Measurements from ENCODE around the gene NPR3.
A peak's percentile ranks its signal among the peaks of the same experiment; 100 is the strongest.
"Not testable (repeated sequence)": the region's sequence is repeated elsewhere in the genome, so short reads cannot be mapped to it uniquely, and the experiment has no call there.

The NPR3 gene

DNA sequence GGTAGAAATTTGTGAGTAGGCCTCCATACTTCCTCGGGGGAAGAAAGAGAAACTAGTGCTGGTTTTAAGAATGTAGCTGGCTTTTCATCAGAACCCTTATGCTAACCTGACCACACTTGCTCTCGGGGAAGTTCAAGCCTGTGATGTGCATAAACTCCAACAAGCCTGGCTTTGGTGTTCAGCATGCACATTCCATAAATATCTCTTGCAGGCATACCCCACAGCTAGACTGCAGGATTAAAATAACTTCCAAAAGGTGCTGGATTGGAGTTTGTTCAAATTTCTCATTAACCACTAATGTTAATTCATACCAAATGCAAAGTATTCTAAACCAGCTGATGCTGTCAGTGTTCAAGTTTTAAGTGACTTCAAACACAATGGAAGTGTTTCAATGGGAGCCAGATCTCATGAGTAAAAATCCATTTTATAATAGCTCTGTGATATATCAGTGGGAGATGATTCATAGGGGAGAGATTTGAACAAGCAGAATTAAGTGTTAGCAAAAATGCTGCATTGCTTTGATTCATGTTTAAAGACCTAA lies 79.4 kb downstream of the NPR3 start:
- no peak for DNase-seq (ENCODE audit: low read depth)
- TF ChIP-seq, protein P1, sequence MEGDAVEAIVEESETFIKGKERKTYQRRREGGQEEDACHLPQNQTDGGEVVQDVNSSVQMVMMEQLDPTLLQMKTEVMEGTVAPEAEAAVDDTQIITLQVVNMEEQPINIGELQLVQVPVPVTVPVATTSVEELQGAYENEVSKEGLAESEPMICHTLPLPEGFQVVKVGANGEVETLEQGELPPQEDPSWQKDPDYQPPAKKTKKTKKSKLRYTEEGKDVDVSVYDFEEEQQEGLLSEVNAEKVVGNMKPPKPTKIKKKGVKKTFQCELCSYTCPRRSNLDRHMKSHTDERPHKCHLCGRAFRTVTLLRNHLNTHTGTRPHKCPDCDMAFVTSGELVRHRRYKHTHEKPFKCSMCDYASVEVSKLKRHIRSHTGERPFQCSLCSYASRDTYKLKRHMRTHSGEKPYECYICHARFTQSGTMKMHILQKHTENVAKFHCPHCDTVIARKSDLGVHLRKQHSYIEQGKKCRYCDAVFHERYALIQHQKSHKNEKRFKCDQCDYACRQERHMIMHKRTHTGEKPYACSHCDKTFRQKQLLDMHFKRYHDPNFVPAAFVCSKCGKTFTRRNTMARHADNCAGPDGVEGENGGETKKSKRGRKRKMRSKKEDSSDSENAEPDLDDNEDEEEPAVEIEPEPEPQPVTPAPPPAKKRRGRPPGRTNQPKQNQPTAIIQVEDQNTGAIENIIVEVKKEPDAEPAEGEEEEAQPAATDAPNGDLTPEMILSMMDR (conservative IDR thresholded peaks at IDR 0.05; ENCODE audit: control insufficient read depth, insufficient read depth, low read depth, low read length) = no peak
- H3K4me3 ChIP-seq (ENCODE audit: control insufficient read depth, low read depth, low read length) = no peak overlapping the region

DNA sequence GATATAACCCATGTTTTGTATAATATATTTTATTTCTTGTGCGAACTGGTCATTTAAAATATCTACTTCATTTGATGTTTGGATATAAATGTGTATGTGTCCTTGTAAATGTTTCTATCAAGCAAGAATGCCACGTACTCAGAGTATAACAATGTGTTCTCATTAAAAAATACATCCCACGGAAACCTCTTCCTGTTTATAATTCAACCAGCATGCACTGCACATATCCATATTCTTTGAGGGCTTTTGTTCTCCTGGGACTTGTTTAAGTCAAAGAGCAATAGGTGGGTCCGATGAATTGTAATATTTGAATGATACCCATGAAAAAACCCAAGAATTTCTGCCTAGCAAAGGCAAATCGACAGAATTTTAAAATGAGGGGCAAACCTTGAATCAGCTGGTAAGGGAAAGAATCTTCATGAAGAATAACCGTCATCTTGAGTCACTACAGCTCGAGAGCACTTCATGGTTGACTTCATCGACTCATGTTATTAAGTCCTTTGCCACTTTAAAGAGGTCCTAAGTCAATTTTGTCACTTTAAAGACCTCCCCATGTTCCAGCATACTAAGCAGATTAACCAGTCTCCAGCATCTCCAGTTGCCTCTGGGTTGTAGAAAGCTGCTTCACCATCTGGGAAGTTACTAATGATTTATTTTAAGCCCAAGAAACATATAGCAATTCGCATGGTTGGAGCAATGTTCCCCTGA lies 80.6 kb downstream of the NPR3 start:
- TF ChIP-seq, protein P1 (conservative IDR thresholded peaks at IDR 0.05; ENCODE audit: control insufficient read depth, insufficient read depth, low read depth, low read length) = no peak
- DNase-seq (ENCODE audit: low read depth) = no peak
- no peak overlapping the region for H3K4me3 ChIP-seq (ENCODE audit: control insufficient read depth, low read depth, low read length)

DNA sequence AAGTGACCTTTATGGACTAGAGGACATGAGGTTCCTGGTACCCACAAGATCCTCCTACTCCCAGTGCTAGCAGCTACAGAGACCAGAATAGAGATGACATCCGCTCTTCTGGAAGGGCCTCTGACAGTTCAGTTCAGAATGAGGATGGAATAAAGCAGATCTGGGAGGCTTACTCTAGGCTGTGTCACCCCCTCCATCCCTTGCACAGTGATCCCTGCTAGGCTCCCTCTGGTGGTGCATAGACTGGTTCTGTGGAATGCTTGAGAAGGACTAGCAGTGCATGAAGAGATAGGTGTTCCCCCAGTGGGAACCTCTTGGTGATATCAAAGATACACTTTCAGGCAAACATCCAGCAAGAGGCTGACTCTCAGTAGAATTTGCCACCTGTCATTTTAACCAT lies 83.0 kb downstream of the NPR3 start:
- TF ChIP-seq, protein P1 (conservative IDR thresholded peaks at IDR 0.05; ENCODE audit: control insufficient read depth, insufficient read depth, low read depth, low read length) = peak; percentile 49
- DNase-seq (ENCODE audit: low read depth) = peak; percentile 54

DNA sequence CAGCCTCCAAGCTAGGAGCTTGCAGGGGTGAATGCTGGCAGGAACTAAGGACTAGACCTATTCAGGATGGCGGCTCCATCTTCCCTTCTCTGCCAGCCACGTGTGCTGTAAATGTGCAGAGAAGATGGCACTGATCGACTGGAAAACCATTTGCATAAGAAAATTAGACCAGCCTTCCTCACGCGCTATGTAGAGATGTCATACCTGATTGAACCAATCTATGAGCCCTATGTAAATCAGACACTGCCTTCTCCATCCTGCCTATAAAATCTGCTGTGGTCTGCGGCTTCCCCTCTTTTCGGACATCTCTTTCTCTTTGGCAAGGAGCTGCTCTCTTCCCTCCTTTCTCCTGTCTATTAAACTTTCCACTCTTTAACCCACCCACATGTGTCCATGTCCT lies 91.6 kb downstream of the NPR3 start:
- TF ChIP-seq, protein P1 (conservative IDR thresholded peaks at IDR 0.05; ENCODE audit: control insufficient read depth, insufficient read depth, low read depth, low read length) = no peak
- no peak overlapping the region for H3K4me3 ChIP-seq (ENCODE audit: control insufficient read depth, low read depth, low read length)
- no peak for DNase-seq (ENCODE audit: low read depth)

More for the DNA sequence above, 83.0 kb downstream of the NPR3 start:
- H3K4me3 ChIP-seq (ENCODE audit: control insufficient read depth, low read depth, low read length) = no peak overlapping the region

DNA sequence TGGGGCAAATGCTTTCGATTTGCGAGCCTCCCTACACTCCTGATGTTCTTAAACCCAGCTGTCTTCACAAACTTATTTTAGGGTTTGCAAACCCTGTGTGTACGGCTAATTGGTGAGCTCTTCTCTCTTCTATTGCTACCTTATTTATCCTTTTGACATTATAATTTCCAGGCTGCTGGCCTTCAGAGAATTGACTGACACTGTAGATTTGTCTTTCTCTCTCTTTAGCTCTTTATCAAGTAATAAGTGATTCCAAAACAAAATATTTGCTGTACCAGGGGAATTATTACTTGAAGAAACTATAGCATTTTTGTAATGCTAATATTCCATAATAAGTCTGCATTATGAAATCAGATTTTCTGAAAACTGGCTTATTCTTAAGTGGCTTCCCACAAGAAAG lies 92.5 kb downstream of the NPR3 start:
- TF ChIP-seq, protein P1 (conservative IDR thresholded peaks at IDR 0.05; ENCODE audit: control insufficient read depth, insufficient read depth, low read depth, low read length) = no peak
- no peak overlapping the region for H3K4me3 ChIP-seq (ENCODE audit: control insufficient read depth, low read depth, low read length)
- DNase-seq (ENCODE audit: low read depth) = no peak

DNA sequence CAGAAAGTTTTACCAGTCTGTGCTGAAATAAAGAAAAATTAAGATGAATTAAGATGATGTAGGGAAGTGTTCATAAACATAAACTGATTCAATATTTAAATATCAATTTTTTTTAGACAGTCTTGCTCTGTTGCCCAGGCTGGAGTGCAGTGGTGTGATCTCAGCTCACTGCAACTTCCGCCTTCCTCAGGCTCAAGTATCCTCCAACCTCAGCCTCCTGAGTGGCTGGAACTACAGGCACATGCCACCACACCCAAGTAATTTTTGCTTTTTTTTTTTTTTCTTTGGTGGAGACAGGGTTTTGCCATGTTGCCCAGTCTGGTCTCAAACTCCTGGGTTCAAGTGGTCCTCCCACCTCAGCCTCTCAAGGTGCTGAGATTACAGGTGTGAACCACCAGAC lies 94.3 kb downstream of the NPR3 start:
- not testable (repeated sequence) for DNase-seq (ENCODE audit: low read depth); H3K4me3 ChIP-seq (ENCODE audit: control insufficient read depth, low read depth, low read length)

DNA sequence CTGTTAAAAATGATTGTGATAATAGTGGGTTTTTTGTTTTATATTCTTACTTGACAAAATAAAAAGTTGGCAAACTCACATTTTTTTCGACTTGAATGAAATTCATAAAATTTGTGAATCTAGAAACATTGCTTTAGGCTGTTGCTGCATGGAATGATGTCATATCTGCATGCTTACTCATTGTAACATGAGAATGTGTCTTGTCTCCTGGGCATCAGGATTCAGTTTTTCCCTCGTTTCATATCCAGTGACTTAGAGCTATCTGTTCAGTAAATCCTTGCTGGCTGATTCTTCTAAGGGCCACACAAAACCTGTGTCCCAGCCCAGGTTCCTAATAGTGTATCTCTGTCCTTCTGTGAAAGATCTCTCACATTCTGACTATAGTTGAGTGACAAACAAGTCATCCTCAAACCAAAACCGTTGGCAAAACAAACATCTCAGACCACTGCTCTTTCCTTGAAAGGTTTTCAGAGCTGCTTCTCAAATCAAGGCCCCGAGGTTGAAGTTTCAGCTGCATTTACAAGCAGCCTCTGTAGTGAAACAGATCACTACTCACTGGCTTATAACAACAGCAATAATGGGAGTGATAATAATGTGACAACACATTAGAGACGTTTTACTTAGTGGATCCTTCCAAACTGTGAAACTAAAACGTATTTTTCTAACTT lies 95.0 kb downstream of the NPR3 start:
- no peak overlapping the region for H3K4me3 ChIP-seq (ENCODE audit: control insufficient read depth, low read depth, low read length)
- TF ChIP-seq, protein P1 (conservative IDR thresholded peaks at IDR 0.05; ENCODE audit: control insufficient read depth, insufficient read depth, low read depth, low read length) = no peak
- DNase-seq (ENCODE audit: low read depth) = peak; percentile 93
